NB4 (cell line): Measurements from ENCODE around the gene PTEN.
A peak's percentile ranks its signal among the peaks of the same experiment; 100 is the strongest.

Experiments used
- DNase-seq: peaks from one replicate; pipeline ENCODE4 v3.0.0; 2010; ENCODE audit warnings: low read depth
- H3K4me3 ChIP-seq: one replicate; pipeline ENCODE4 v1.5.1; 2011; ENCODE audit warnings: mild to moderate bottlenecking, low read depth, low read length, moderate library complexity
- MYC ChIP-seq: IDR thresholded peaks from 2 replicates; pipeline ENCODE4 v1.6.1; 2011; ENCODE audit warnings: low read depth, low read length
- POLR2A ChIP-seq: IDR thresholded peaks from 2 replicates; pipeline ENCODE4 v1.6.1; 2011; ENCODE audit warnings: mild to moderate bottlenecking; ENCODE audit not compliant: insufficient read length; ENCODE audit errors: extremely low read depth
- TF ChIP-seq, protein P1 (sequence below): IDR thresholded peaks from 2 replicates; pipeline ENCODE4 v1.6.1; 2011; ENCODE audit warnings: low read depth, low read length
- TF ChIP-seq, protein P2 (sequence below): IDR thresholded peaks from one replicate; pipeline ENCODE4 v1.5.1; 2012; ENCODE audit warnings: low read depth, low read length

PTEN gene

DNA sequence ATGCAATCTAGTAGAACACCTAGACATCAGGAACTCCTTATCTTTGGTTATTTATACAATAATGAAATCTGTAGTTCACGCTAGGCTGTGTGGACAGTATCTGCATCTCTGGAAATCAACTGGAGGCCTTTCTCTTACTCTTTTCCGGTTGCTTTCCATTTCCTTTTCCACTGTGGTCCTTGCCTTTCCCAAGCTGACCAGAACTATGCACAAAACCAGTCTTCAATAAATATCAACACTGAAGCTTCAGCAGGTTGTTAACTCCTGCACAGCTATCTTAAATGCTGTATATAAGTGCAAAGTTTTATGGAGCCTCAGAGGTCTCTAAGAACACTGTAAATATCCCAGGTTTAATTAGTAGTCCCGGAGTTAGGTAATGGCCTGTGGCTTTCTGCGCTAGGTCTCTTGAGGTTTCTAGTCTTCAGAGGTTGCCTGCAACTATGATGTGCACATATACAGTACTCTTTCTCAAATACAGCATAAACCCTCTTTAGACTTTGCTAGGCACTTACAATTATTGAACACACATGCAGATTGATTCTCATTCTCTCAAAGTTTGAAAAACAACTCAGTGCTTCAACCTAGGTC is 2.5 kb upstream of the PTEN start:
- TF ChIP-seq, protein P1, sequence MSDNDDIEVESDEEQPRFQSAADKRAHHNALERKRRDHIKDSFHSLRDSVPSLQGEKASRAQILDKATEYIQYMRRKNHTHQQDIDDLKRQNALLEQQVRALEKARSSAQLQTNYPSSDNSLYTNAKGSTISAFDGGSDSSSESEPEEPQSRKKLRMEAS: no peak
- TF ChIP-seq, protein P2, sequence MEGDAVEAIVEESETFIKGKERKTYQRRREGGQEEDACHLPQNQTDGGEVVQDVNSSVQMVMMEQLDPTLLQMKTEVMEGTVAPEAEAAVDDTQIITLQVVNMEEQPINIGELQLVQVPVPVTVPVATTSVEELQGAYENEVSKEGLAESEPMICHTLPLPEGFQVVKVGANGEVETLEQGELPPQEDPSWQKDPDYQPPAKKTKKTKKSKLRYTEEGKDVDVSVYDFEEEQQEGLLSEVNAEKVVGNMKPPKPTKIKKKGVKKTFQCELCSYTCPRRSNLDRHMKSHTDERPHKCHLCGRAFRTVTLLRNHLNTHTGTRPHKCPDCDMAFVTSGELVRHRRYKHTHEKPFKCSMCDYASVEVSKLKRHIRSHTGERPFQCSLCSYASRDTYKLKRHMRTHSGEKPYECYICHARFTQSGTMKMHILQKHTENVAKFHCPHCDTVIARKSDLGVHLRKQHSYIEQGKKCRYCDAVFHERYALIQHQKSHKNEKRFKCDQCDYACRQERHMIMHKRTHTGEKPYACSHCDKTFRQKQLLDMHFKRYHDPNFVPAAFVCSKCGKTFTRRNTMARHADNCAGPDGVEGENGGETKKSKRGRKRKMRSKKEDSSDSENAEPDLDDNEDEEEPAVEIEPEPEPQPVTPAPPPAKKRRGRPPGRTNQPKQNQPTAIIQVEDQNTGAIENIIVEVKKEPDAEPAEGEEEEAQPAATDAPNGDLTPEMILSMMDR: no peak
- TF ChIP-seq POLR2A: no peak
- no peak for TF ChIP-seq MYC
- DNase-seq: peak; percentile 82
- peak overlapping the region; percentile 92 for H3K4me3 ChIP-seq

DNA sequence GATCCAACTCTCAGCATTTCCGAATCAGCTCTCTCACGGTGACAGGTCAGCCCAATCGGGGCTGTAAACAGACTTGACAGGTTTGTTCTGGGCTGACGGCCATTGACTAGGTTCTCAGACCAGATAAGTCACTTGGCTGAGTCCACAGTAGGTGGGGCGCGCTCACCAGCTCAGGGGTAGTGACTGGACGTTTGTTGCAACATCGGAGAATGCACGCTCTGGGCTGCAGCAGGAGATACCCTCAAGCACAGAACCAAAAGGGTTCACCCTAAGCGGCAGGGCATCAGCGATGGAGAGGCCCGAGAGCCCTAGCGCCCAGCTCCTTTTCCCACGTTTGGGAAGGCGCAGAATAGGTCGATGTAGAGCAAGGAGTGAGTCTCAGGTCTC is 1.9 kb upstream of the PTEN start:
- DNase-seq: peak; percentile 96
- H3K4me3 ChIP-seq: peak overlapping the region; percentile 92
- TF ChIP-seq, protein P2: peak; percentile 30
- TF ChIP-seq, protein P1: no peak
- TF ChIP-seq POLR2A (no peak), MYC (peak; percentile 41; the same call in 1 of the 2 replicates)

DNA sequence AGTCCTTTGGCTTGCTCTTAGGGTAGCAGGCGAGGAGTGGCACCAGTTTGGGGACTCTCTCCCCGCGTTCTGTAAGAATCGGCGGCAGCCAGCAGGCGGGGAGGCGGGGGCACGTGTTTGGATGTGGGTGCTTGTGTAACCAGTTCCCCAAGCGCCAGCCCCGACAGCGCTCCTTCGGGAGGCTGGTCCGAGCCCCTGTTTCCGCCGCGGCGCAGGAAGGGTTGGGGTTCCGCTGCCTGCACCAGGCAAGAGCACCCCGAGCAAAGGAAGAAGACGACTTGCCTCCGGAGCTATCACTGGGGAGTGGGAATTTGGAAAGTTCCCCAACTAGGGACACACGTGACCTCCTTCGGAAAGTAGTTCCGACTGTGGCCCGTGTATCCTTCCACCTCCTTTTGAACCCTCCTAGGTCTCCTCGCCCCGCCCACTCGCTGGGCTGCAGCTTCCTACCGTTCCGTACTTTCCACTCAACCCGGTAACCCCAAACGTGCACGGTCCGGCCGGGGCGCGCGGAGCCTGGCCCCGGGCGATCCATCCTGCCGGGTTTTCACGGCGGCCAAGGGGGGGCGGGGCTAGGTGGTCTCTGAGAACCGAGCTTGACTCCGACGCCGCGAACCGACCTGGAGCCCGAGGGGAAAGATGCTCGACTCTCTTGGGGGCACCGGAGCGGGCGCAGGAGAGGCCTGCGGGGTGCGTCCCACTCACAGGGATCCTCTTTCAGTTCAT is 1.3 kb upstream of the PTEN start:
- DNase-seq: peak; percentile 99
- peak overlapping the region; percentile 92 for H3K4me3 ChIP-seq
- peak; percentile 83 for TF ChIP-seq POLR2A
- TF ChIP-seq, protein P2: no peak
- TF ChIP-seq, protein P1: peak; percentile 94
- TF ChIP-seq MYC: peak; percentile 97

DNA sequence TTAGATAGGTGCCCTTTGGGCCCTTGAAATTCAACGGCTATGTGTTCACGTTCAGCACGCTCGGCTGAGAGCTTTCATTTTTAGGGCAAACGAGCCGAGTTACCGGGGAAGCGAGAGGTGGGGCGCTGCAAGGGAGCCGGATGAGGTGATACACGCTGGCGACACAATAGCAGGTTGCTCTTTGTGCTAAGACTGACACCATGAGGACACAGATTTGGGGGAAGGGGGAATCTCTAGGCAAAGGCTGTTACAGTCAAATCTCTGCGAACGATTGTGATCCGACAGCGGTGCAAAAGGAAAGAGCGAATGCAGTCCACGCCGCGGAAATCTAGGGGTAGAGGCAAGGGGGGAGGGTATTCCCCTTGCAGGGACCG is 759 bp upstream of the PTEN start:
- TF ChIP-seq, protein P2: no peak
- TF ChIP-seq POLR2A: no peak
- TF ChIP-seq, protein P1: no peak
- no peak for TF ChIP-seq MYC
- H3K4me3 ChIP-seq: peak overlapping the region; percentile 92
- DNase-seq: no peak

DNA sequence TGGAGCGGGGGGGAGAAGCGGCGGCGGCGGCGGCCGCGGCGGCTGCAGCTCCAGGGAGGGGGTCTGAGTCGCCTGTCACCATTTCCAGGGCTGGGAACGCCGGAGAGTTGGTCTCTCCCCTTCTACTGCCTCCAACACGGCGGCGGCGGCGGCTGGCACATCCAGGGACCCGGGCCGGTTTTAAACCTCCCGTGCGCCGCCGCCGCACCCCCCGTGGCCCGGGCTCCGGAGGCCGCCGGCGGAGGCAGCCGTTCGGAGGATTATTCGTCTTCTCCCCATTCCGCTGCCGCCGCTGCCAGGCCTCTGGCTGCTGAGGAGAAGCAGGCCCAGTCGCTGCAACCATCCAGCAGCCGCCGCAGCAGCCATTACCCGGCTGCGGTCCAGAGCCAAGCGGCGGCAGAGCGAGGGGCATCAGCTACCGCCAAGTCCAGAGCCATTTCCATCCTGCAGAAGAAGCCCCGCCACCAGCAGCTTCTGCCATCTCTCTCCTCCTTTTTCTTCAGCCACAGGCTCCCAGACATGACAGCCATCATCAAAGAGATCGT is 598 bp downstream of the PTEN start:
- DNase-seq: peak; percentile 67
- H3K4me3 ChIP-seq: peak overlapping the region; percentile 77

DNA sequence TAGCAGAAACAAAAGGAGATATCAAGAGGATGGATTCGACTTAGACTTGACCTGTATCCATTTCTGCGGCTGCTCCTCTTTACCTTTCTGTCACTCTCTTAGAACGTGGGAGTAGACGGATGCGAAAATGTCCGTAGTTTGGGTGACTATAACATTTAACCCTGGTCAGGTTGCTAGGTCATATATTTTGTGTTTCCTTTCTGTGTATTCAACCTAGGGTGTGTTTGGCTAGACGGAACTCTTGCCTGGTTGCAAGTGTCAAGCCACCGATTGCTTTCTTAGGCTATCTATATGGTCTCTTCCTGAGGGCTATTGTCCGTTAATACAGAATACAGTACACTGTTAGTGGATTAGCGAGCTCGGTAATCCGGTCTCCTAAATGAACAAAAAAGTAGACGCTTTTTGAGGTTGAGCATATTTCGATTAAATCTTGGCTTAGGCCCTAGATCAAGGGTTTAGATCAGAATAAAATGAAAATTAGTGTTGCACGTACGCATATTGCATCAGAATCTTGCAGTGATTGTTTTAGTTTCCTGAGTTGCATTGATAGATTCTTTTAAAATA is 1.2 kb downstream of the PTEN start:
- peak overlapping the region; percentile 77 for H3K4me3 ChIP-seq
- TF ChIP-seq, protein P2: no peak
- TF ChIP-seq, protein P1: no peak
- TF ChIP-seq MYC: no peak
- TF ChIP-seq POLR2A: no peak
- peak; percentile 56 for DNase-seq
